Tibial nerve (tissue), 3 donors: ENCODE data around the gene PCSK6.

ENCODE experiments used
- POLR2A ChIP-seq, 2 donors: fragments of 450-650 bp; IDR thresholded peaks; one replicate each; pipeline ENCODE4 v1.6.1; 2017; ENCODE audit warnings: antibody characterized with exemption in 2 of 2, mild to moderate bottlenecking in 2 of 2, moderate library complexity in 2 of 2
- TF ChIP-seq, protein P1 (sequence below), 5 experiments: fragments of 200-600 bp in 3 of 5; fragments of 450-650 bp in 2 of 5; sonication (generic) in 3 of 5; IDR thresholded peaks; one replicate each; pipeline ENCODE4 v1.5.1; 2016 to 2019; ENCODE audit warnings: antibody characterized with exemption in 5 of 5, mild to moderate bottlenecking in 3 of 5, moderate library complexity in 2 of 5

GRCh38 chr15:101264911-101265641 lies 224.4 kb downstream of the PCSK6 start:
- no peak for TF ChIP-seq POLR2A (IDR thresholded peaks at IDR 0.05)
- TF ChIP-seq, protein P1, sequence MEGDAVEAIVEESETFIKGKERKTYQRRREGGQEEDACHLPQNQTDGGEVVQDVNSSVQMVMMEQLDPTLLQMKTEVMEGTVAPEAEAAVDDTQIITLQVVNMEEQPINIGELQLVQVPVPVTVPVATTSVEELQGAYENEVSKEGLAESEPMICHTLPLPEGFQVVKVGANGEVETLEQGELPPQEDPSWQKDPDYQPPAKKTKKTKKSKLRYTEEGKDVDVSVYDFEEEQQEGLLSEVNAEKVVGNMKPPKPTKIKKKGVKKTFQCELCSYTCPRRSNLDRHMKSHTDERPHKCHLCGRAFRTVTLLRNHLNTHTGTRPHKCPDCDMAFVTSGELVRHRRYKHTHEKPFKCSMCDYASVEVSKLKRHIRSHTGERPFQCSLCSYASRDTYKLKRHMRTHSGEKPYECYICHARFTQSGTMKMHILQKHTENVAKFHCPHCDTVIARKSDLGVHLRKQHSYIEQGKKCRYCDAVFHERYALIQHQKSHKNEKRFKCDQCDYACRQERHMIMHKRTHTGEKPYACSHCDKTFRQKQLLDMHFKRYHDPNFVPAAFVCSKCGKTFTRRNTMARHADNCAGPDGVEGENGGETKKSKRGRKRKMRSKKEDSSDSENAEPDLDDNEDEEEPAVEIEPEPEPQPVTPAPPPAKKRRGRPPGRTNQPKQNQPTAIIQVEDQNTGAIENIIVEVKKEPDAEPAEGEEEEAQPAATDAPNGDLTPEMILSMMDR (IDR thresholded peaks at IDR 0.05) = no peak
